NCI-H226 (cell line): ENCODE data around the gene TXLNB.

Experiments used
- DNase-seq: peaks from one replicate; pipeline ENCODE4 v3.0.0-alpha.2; 2015

TXLNB gene

GRCh38 chr6:139291813-139292619, at the start of gene TXLNB:
TXLNB (minus strand) TSS chr6:139291998; CDS start chr6:139288899, 3,099 bp downstream.
- peak; percentile 33 for DNase-seq

- no peak for DNase-seq
Observed at GRCh38 chr6:139341060-139341459, 49.3 kb upstream of the TXLNB start.

- no peak for DNase-seq
Observed at GRCh38 chr6:139338795-139339194, 47.0 kb upstream of the TXLNB start.

GRCh38 chr6:139337830-139338229, 46.0 kb upstream of the TXLNB start:
- no peak for DNase-seq

- no peak for DNase-seq
Observed at GRCh38 chr6:139337001-139337400, 45.2 kb upstream of the TXLNB start.

GRCh38 chr6:139336488-139336887, 44.7 kb upstream of the TXLNB start:
- no peak for DNase-seq

GRCh38 chr6:139335447-139336210, 43.8 kb upstream of the TXLNB start:
- no peak for DNase-seq

GRCh38 chr6:139334806-139335446, 43.1 kb upstream of the TXLNB start:
- DNase-seq: peak; percentile 37

- no peak for DNase-seq
Observed at GRCh38 chr6:139330826-139331500, 39.2 kb upstream of the TXLNB start.

GRCh38 chr6:139330306-139330705, 38.5 kb upstream of the TXLNB start:
- no peak for DNase-seq

- DNase-seq: no peak
Observed at GRCh38 chr6:139329224-139329623, 37.4 kb upstream of the TXLNB start.

GRCh38 chr6:139327038-139327437, 35.2 kb upstream of the TXLNB start:
- DNase-seq: no peak

- no peak for DNase-seq
Observed at GRCh38 chr6:139325686-139326085, 33.9 kb upstream of the TXLNB start.

GRCh38 chr6:139325125-139325524, 33.3 kb upstream of the TXLNB start:
- no peak for DNase-seq

- no peak for DNase-seq
Observed at GRCh38 chr6:139324301-139324555, 32.4 kb upstream of the TXLNB start.

GRCh38 chr6:139323511-139324300, 31.9 kb upstream of the TXLNB start:
- no peak for DNase-seq

GRCh38 chr6:139320081-139320480, 28.3 kb upstream of the TXLNB start:
- DNase-seq: no peak

- DNase-seq: no peak
Observed at GRCh38 chr6:139316622-139317317, 25.0 kb upstream of the TXLNB start.

GRCh38 chr6:139313784-139314545, 22.2 kb upstream of the TXLNB start:
- no peak for DNase-seq

GRCh38 chr6:139313229-139313628, 21.4 kb upstream of the TXLNB start:
- DNase-seq: no peak

- no peak for DNase-seq
Observed at GRCh38 chr6:139311831-139312230, 20.0 kb upstream of the TXLNB start.
